ENCODE results near the gene ZNF777.
"Not testable (repeated sequence)": the region's sequence is repeated elsewhere in the genome, so short reads cannot be mapped to it uniquely, and the experiment has no call there.

ZNF777 gene

GRCh38 chr7:149450821-149451220, 10.0 kb downstream of the ZNF777 start:
- DNase-seq (ENCODE audit: low spot score), result no peak

- no peak for DNase-seq (ENCODE audit: low spot score)
These were observed 11.0 kb downstream of the ZNF777 start for GRCh38 chr7:149449897-149450296.

DNA sequence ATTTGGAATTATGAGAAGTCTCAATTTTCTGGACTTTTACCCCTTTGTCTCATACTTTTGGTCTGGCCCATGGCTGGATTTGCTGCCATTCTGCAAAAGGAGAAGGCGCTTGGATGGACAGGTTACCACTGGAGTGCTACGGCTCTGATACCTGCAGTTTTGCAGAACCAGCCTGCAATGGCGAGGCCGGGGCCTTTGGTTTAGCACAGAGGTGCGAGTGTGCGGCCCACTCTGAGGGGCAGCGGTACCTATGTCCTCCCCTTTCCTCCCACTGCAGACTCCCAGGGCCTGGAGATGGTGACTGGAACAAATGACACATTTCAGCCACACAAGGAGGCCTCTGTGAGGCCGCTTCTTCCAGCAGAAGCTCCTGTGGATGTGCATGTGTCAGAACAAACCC, 11.9 kb downstream of the ZNF777 start:
- DNase-seq (ENCODE audit: low spot score), result no peak

- not testable (repeated sequence) for DNase-seq (ENCODE audit: low spot score)
These were observed 14.8 kb downstream of the ZNF777 start for GRCh38 chr7:149446026-149446425.

DNA sequence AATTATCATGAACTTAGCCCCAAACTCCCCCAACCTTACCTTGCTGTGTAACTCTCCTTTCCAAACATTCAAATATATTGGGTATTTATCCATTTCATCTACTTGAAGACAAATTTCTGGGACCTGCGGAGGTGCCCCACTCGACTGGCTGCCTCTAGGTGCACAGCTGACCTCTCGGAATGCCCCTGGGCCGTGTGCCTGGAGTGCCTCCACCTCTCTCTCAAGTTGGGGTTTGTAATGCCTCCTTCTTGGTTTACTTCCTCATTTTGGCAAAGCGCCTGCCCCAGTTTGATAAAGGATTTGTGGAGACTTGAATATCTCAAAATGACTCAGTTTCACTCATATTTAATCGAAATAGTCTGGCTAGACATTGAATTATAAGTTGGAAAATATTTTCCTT, 16.6 kb downstream of the ZNF777 start:
- DNase-seq (ENCODE audit: low spot score), result no peak

GRCh38 chr7:149443523-149443922, 17.3 kb downstream of the ZNF777 start:
- DNase-seq (ENCODE audit: low spot score), result no peak

DNA sequence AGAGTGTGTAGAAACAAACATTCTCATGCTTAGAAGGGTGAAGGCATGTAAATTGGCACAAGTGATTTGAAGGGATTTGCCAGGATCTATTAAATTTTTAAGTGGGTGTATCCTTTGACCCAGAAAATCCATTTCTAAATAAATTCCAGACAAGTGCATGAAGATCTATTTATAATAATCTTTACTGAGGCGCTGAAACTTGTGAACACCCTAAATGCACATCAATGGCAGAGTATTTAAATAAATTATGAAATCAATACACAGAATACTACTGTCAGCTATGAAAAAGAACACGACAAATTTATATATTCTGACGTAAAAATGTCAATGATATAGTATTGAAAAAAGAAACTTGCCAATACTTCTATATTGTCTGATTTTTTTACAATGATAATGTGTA, 17.9 kb downstream of the ZNF777 start:
- no peak for DNase-seq (ENCODE audit: low spot score)

- DNase-seq (ENCODE audit: low spot score), result no peak
These were observed 20.6 kb downstream of the ZNF777 start for GRCh38 chr7:149440222-149440621.

DNA sequence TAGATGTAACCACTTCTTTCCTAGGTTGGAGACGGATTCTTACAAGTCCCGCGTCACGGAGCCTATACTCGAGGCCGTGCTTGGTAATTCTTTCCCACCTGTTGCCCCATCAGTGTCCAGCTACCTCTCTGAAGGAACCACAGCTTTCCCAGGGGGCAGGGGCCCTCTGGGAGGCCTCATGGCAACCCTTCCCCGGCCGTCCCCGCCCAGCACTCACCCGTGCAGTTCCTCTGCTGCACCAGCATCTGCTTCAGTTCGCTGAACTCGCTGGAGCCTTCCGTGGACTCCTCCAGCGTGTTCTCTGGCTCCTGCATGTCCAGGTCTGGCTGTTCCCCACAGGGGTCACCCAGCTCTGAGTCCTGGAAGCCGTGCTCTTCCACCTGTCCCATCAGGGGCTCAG, 24.5 kb downstream of the ZNF777 start:
- no peak for DNase-seq (ENCODE audit: low spot score)

GRCh38 chr7:149433124-149433523, 27.7 kb downstream of the ZNF777 start:
- no peak for DNase-seq (ENCODE audit: low spot score)

DNA sequence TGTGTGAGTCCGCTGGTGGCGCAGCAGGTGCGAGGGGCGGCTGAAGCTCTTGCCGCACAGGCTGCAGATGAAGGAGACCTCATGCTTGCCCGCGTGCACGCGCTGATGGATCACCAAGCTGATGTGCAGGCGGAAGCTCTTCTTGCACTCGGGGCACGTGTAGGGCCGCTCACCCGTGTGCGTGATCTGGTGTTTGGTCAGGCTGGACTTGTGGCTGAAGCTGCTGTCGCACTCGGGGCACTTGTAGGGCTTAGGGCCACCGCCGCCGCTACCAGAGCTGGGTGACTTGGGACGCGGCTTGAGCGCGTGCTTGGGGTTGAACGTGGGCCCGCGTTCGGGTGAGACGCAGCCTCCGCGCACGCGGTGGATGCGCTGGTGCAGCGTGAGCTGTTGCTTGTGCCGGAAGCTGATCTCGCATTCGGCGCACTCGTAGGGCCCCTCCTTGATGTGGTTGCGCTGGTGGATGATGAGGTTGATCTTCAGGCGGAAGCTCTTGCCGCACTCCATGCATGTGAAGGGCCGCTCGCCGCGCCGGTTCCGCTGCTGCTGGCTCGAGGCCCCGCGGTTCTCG, 28.7 kb downstream of the ZNF777 start:
- DNase-seq (ENCODE audit: low spot score), result no peak

DNA sequence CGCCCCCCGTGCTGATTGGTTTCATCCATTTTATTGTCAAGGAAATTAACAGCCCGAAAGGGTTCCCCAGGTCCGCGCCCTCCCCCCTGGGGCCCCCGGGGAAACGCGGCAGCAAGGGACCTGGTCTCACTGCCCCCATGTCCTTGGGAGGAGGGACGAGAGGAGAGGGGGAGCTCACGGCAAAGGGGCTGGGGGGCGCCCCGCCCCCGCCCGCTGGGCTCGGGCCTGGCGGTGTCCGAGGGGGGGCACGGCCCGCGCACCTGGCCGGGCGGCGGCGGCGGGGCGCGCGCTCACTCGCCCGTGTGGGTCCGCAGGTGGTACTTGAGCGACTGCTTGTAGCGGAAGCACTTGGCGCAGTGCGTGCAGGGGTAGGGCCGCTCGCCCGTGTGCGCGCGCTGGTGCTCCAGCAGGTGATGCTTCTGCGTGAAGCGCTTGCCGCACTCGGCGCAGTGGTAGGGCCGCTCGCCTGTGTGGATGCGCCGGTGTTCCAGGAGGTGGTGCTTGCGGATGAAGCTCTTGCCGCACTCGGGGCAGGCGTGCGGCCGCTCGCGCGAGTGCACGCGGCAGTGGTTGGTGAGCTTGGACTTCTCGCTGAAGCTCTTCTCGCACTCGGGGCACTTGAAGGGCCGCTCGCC, 29.3 kb downstream of the ZNF777 start:
- DNase-seq (ENCODE audit: low spot score), result no peak

DNA sequence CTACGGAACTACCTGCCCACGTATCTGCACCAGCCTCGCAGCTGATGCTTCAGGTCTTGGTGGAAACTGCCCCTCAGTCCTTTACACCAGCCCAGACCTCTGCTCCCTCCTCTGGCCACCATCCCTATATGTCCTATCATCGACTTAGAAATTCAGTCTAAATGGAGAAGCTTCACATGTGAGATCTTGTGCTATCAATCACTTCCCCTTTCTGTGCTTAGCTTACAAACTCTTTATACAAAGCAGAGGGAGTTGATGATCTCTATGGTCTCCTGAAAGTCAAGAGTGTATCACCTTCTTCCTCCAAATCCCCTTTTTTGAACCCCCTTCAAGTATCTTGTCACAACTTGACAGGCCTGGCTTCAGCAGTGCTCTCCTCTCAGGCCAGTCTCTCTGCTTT, 30.7 kb downstream of the ZNF777 start:
- no peak for DNase-seq (ENCODE audit: low spot score)

DNA sequence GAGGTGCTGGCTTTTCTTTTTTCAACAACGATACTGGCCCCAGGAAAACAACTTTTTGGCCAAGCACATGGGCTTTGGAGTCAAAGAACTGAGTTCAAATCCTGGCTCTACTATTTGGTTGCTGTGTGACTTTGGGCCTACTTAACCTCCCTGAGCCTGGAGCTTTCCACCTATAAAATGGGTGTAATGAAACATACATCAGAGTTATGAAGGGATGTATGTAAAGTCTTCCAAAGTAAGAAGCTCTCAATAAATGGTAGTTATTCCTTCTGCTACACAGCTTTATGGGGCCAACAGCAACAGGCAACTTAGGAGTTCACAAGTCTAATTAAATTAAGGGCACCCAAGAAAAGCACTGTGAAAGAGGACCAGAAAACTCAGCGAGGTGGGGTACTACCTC, 33.0 kb downstream of the ZNF777 start:
- DNase-seq (ENCODE audit: low spot score), result no peak

DNA sequence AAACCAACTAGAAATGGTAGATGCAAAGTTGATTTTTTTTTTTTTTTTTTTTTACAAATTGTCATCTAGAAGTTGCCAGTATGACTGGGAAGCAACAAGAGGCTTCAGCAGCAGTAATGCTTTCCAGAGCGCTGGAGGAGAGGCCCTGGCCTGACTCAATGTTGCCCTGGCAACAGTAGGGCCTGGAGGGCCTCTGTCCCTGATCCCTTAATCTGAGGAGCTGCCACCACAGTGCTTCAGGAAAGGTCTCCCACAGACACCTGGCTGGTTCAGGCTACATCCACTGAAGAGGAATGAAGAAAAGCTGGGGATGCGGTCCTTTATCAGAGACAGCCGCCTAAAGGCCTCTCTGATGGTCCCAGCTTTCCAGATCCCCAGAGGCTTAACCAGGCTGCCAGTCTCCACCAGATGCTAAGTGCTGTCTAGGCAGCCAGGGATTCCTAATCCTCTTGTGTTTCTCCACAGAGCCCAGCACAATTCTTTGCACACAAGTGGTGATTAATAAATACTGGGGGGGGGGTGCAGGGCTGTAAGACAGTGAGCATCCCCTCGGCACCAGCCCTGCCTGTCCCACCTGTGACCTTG, 33.7 kb downstream of the ZNF777 start:
- no peak for DNase-seq (ENCODE audit: low spot score)

GRCh38 chr7:149423449-149424110, 37.3 kb downstream of the ZNF777 start:
- no peak for DNase-seq (ENCODE audit: low spot score)

- DNase-seq (ENCODE audit: low spot score), result peak; percentile 31
These were observed 38.0 kb downstream of the ZNF777 start for GRCh38 chr7:149422914-149423301.

DNA sequence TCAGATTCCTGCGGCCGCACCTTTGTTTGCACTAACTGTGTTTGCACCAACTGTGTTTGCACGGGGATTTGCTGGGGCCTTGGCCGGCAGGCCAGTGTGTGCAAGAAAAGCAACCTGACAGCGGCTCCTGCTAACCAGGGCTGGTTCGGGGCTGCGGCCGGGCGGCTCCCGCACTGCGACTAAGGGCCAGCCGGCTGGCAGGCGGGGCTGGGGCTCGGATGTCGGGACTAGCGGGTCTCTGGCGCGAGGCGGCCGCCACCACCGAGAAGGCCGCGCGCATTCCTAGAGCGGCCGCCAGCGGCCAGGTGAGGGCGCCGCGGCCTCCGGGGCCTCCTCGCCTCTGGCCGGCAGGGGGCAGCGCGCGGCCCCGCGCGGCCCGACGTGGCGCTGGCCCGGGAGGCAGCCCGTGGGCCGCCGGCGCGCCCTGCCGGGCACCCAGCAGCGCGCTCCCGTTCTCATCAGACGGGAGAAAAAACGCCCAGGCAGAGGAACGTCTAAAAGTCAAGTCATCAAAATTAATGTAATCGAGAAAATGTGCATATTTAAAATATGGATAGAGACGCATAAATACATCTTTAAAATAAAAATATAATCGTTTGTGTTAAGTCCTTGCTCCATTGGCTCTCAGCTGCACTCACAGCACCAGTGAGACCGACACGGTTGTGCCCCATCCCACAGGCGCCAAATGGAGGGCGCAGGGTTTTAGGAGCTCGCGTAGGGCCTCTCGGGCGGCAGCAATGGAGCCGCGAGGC, 38.5 kb downstream of the ZNF777 start:
- DNase-seq (ENCODE audit: low spot score), result peak; percentile 94

DNA sequence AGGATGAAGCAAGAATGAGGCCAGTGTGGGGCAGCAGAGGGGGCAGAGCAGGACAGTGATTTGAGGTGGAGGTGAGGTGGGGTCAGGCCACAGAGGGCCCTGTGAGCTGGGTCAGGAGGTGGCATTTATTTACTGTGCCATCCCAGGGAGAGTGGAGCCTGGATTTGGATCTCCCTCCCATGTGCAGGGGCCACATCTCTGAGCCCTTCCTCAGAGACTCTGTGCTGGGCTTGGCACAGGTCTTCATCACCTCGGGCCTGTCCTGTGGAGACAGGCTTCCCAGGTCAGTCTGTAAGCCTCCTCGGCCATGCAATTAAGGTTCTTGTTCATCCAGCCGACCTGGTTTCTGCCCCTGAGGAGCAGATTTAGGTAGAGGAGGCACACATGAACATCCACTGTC, 40.9 kb downstream of the ZNF777 start:
- no peak for DNase-seq (ENCODE audit: low spot score)

DNA sequence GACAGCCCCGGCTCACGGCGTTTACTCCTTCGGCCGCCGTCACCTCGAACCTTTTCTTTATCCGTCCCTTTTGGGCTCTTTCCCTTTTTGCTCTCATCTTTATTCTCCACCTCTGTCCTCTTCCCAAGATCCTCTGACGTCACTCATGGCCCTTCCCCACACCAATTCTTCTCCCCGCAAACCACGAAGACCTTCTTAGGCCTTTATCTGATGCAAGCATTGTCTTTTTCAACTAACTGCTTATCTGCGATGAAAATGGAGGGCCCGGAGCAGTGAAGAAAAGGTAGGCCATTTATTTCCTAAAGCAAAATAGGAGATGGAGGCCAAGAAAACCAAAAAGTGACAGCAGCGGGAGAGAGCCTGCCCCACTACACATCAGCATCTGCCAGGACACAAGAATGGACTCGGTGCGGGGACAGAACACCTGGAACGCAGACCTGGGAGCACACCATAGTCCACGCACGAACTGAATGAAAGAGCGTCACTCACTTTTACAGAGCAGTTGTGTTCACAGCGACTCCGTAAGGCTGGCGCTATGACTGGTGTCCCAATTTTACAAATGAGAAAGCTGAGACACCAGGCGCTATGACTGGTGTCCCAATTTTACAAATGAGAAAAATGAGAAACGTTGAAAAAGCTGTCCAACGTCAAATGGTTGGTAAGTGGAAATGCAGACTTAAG, 45.3 kb downstream of the ZNF777 start:
- DNase-seq (ENCODE audit: low spot score), result no peak

- DNase-seq (ENCODE audit: low spot score), result no peak
These were observed 46.0 kb downstream of the ZNF777 start for GRCh38 chr7:149414745-149415390.

DNA sequence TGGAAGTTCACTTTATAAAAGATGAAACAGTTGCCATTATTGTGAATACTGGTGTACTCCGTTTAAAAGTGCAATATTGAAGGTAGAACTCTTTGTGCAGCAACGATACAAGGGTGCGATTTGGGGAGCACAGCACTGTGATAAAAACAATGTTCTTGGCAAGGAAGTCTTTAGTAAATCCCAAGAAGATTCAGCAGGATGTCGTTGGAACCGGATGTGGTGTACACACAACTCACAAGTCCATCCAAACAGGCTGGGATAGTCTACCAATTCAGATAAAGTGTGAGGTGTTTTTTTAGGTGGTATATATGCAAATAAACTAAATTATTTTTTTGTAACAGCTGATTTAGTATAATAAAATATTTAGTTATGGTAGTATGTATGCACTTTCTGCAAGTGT, 46.7 kb downstream of the ZNF777 start:
- DNase-seq (ENCODE audit: low spot score), result no peak
